Measurements from ENCODE around the gene OR52D1. TPM values are rescaled to one million over a fixed set of nuclear protein-coding genes. Genes with fewer than 3 reads are reported as not detected.

The OR52D1 gene
- total and polyA plus RNA-seq, 9 of the 15 experiments (the other 6 are each of a cell fraction or from before 2014, with no cell fraction given) = 0.14 to 1.3 (median 0.97) TPM; not detected in 6

DNA sequence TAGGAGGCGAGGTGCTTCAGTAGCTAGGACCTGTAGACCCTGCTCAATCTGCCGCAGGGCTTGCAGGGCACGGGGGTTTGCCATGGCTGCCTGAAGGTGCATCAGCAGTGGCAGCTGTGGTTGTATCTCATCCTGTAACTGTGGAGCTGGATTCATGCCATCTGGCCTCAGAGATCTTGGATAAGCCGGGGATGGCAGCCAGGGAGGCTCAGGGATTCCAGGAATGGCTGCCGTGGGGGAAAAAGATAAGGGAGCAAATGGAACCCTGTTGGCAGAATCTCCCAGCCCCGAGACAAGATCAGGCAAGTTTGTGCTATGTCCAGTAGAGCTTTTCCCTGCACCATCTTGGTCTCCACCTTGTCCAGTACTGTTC is 19.4 kb downstream of the OR52D1 start:
- H3K27me3 ChIP-seq (ENCODE audit: control insufficient read depth in 2 of 2, insufficient read depth in 2 of 2, low read length in 2 of 2) = no peaks in the 10 kb centered on the region
- H3K4me3 ChIP-seq = no peak overlapping the region
- ATAC-seq = no peak
- peak in 1 of 4 experiments; percentile 59 for DNase-seq (ENCODE audit: extremely low read depth in 1 of 4, low spot score in 3 of 4)
- H3K4me2 ChIP-seq (ENCODE audit: insufficient read depth, low read length) = peak overlapping the region; percentile 56
- intact Hi-C loops (cut with micrococcal nuclease) = loop anchor here (10.0 kb wide), 3 partner anchors 87 to 303 kb away; partner anchors contain the start of genes OR51V1 and TRIM6
- peaks cover 12% of the 10 kb centered on the region for H4K20me1 ChIP-seq (replicated peaks; ENCODE audit: control insufficient read depth, insufficient read depth, low read length)
- H3K79me2 ChIP-seq (ENCODE audit: control insufficient read depth, insufficient read depth, low read length) = peaks cover 26% of the 10 kb centered on the region
- WGBS (ENCODE audit: insufficient coverage, low coverage, missing lambda C conversion rate) = 29% methylated on average over 6 of the region's 6 CpGs
- H3K9me1 ChIP-seq (ENCODE audit: control insufficient read depth, insufficient read depth, low read length) = no peaks in the 10 kb centered on the region
- H3K9ac ChIP-seq (ENCODE audit: insufficient read depth in 1 of 2, low read depth in 2 of 2, low read length in 2 of 2) = peak overlapping the region in 1 of 2 experiments; percentile 75; a peak in 2 of 4 replicates
- H3K27ac ChIP-seq (ENCODE audit: extremely low read depth, low read depth, low read length) = no peak overlapping the region
- FAIRE-seq = no peak
- H3K4me1 ChIP-seq (replicated peaks in 1 of 2; ENCODE audit: control insufficient read depth in 2 of 2, insufficient read depth in 2 of 2, low read length in 2 of 2) = peaks cover 24 to 49% of the 10 kb centered on the region in 2 experiments; a peak in 4 of 5 replicates
- no TSS peak for BruUV-seq (replicated peaks)
- in situ Hi-C loops (cut with MboI) = no loop called here
- peaks cover 8% of the 10 kb centered on the region; the same call in 2 of the 3 replicates for H3K36me3 ChIP-seq (ENCODE audit: control insufficient read depth, insufficient read depth, low read length)
- ChIA-PET POLR2A (interaction anchor here (1.2 to 8.7 kb wide), 3 partner anchors 11 to 23 kb away, joined by 4 to 123 read pairs (median 75); partner anchors contain the start of gene UBQLNL), CTCF (ENCODE audit: low intra/inter-chr PET ratio) (no interaction called here)
- peak overlapping the region; percentile 68 for H2AFZ ChIP-seq (ENCODE audit: low read depth, low read length)
- H3K9me3 ChIP-seq (replicated peaks; ENCODE audit: control insufficient read depth, insufficient read depth, low read depth, low read length) = no peaks in the 10 kb centered on the region
- TF ChIP-seq TARDBP (IDR thresholded peaks at IDR 0.05) = no peak
- no peak for TF ChIP-seq FOXA3 (CRISPR knock-in tag; conservative IDR thresholded peaks at IDR 0.05 in 1 of 2, IDR thresholded peaks at IDR 0.05 in 1 of 2)
- TF ChIP-seq, protein P1, sequence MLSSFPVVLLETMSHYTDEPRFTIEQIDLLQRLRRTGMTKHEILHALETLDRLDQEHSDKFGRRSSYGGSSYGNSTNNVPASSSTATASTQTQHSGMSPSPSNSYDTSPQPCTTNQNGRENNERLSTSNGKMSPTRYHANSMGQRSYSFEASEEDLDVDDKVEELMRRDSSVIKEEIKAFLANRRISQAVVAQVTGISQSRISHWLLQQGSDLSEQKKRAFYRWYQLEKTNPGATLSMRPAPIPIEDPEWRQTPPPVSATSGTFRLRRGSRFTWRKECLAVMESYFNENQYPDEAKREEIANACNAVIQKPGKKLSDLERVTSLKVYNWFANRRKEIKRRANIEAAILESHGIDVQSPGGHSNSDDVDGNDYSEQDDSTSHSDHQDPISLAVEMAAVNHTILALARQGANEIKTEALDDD (IDR thresholded peaks at IDR 0.05) = no peak
- TF ChIP-seq PML (IDR thresholded peaks at IDR 0.05; ENCODE audit: low read length) = no peak
- TF ChIP-seq, protein P2, sequence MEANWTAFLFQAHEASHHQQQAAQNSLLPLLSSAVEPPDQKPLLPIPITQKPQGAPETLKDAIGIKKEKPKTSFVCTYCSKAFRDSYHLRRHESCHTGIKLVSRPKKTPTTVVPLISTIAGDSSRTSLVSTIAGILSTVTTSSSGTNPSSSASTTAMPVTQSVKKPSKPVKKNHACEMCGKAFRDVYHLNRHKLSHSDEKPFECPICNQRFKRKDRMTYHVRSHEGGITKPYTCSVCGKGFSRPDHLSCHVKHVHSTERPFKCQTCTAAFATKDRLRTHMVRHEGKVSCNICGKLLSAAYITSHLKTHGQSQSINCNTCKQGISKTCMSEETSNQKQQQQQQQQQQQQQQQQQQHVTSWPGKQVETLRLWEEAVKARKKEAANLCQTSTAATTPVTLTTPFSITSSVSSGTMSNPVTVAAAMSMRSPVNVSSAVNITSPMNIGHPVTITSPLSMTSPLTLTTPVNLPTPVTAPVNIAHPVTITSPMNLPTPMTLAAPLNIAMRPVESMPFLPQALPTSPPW (CRISPR knock-in tag; IDR thresholded peaks at IDR 0.05) = no peak
- no peak for TF ChIP-seq SPI1 (IDR thresholded peaks at IDR 0.05; ENCODE audit: borderline replicate concordance, low read depth, low read length)
- no peak for TF ChIP-seq RBM17 (IDR thresholded peaks at IDR 0.05; ENCODE audit: borderline replicate concordance, low read depth, low read length)
- TF ChIP-seq MEF2A (IDR thresholded peaks at IDR 0.05; ENCODE audit: control insufficient read depth, low read depth, low read length) = no peak
- TF ChIP-seq ZNF24 (IDR thresholded peaks at IDR 0.05) = no peak
- TF ChIP-seq EP300 (IDR thresholded peaks at IDR 0.05; ENCODE audit: low read length) = 0 out of 2 replicates have a peak, but pooled peaks have one; percentile 27
- TF ChIP-seq, protein P3, sequence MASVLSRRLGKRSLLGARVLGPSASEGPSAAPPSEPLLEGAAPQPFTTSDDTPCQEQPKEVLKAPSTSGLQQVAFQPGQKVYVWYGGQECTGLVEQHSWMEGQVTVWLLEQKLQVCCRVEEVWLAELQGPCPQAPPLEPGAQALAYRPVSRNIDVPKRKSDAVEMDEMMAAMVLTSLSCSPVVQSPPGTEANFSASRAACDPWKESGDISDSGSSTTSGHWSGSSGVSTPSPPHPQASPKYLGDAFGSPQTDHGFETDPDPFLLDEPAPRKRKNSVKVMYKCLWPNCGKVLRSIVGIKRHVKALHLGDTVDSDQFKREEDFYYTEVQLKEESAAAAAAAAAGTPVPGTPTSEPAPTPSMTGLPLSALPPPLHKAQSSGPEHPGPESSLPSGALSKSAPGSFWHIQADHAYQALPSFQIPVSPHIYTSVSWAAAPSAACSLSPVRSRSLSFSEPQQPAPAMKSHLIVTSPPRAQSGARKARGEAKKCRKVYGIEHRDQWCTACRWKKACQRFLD (CRISPR knock-in tag; IDR thresholded peaks at IDR 0.05) = no peak; the same call in 1 of the 2 replicates
- TF ChIP-seq NUFIP1 (IDR thresholded peaks at IDR 0.05; ENCODE audit: partially characterized antibody) = no peak
- TF ChIP-seq, protein P4, sequence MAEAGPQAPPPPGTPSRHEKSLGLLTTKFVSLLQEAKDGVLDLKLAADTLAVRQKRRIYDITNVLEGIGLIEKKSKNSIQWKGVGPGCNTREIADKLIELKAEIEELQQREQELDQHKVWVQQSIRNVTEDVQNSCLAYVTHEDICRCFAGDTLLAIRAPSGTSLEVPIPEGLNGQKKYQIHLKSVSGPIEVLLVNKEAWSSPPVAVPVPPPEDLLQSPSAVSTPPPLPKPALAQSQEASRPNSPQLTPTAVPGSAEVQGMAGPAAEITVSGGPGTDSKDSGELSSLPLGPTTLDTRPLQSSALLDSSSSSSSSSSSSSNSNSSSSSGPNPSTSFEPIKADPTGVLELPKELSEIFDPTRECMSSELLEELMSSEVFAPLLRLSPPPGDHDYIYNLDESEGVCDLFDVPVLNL (CRISPR knock-in tag; IDR thresholded peaks at IDR 0.05; ENCODE audit: low read depth) = no peak
- TF ChIP-seq, protein P5, sequence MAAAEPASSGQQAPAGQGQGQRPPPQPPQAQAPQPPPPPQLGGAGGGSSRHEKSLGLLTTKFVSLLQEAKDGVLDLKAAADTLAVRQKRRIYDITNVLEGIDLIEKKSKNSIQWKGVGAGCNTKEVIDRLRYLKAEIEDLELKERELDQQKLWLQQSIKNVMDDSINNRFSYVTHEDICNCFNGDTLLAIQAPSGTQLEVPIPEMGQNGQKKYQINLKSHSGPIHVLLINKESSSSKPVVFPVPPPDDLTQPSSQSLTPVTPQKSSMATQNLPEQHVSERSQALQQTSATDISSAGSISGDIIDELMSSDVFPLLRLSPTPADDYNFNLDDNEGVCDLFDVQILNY (CRISPR knock-in tag; IDR thresholded peaks at IDR 0.05) = no peak
- TF ChIP-seq RBM34 (IDR thresholded peaks at IDR 0.05; ENCODE audit: borderline replicate concordance, insufficient read depth, low read length) = no peak
- no peak for TF ChIP-seq ZBTB1 (CRISPR knock-in tag; IDR thresholded peaks at IDR 0.05; ENCODE audit: borderline replicate concordance, low read depth)

Measured in K562 (cell line).